Endothelial cell of umbilical vein (primary cell): Measurements from ENCODE around the gene JRKL. TPM values are rescaled to one million over a fixed set of nuclear protein-coding genes. Genes with fewer than 3 reads are reported as not detected.

Source experiments
- BruUV-seq: library from RNA; stranded (reverse); fragments of 400-500 nt; replicated peaks from 2 replicates; lab custom pipeline; 2021; lab: Mats Ljungman, UMichigan
- CTCF ChIA-PET: fragments of 300-600, 350-600 bp; sonication (Branson Sonifier 250); formaldehyde crosslinking; loops from one replicate; lab custom pipeline; 2021; ENCODE audit warnings: antibody characterized with exemption, inconsistent platforms; lab: Charles Lee
- POLR2A ChIA-PET: fragments of 300-600, 350-600 bp; sonication (Branson Sonifier 250); formaldehyde crosslinking; loops from one replicate; lab custom pipeline; 2021; ENCODE audit warnings: antibody characterized with exemption, inconsistent platforms; lab: Charles Lee
- DNase-seq: peaks from one replicate; pipeline ENCODE4 v3.0.0-alpha.2; 2011; ENCODE audit warnings: low read depth, low spot score
- FAIRE-seq: peaks from 2 replicates; lab custom pipeline; 2011; peaks lifted over from hg19 to GRCh38; lab: Jason Lieb, UNC
- H2AFZ ChIP-seq: 2 replicates; pipeline ENCODE4 v1.6.0; 2012; ENCODE audit warnings: low read depth, low read length, control low read depth, inconsistent platforms
- H3K27ac ChIP-seq: 2 replicates; pipeline ENCODE4 v1.5.1; 2011; ENCODE audit warnings: low read depth, mild to moderate bottlenecking, control low read depth, low read length, moderate library complexity; ENCODE audit not compliant: insufficient read depth
- H3K27me3 ChIP-seq, 2 experiments: 2 replicates each; pipeline versions ENCODE4 v1.6.0 to v1.6.1; 2011; ENCODE audit warnings: low read length in 2 of 2, mixed read lengths in 1 of 2; ENCODE audit not compliant: control insufficient read depth in 2 of 2, insufficient read depth in 2 of 2
- H3K36me3 ChIP-seq, 2 experiments: 2 replicates in 1 of 2; 3 replicates in 1 of 2; pipeline ENCODE4 v1.5.1; 2011; ENCODE audit warnings: low read length in 2 of 2, mild to moderate bottlenecking in 1 of 2, moderate library complexity in 1 of 2; ENCODE audit not compliant: control insufficient read depth in 2 of 2, insufficient read depth in 2 of 2; ENCODE audit errors: extremely low read depth in 1 of 2
- H3K4me1 ChIP-seq: 3 replicates; pipeline ENCODE4 v1.5.1; 2011; ENCODE audit warnings: mild to moderate bottlenecking, low read length; ENCODE audit not compliant: control insufficient read depth, insufficient read depth; ENCODE audit errors: extremely low read depth
- H3K4me2 ChIP-seq: 2 replicates; pipeline ENCODE4 v1.6.1; 2011; ENCODE audit warnings: low read length, control low read depth, mixed read lengths; ENCODE audit not compliant: insufficient read depth
- H3K4me3 ChIP-seq, 3 experiments: fragments of 200-600 bp in 1 of 3; sonication (generic), shearing (Covaris generic) in 1 of 3; replicated peaks in 1 of 3; 2 replicates each; pipeline ENCODE4 v1.5.1; 2011 to 2016; ENCODE audit warnings: control low read depth in 3 of 3, low read length in 3 of 3, mild to moderate bottlenecking in 2 of 3, inconsistent platforms in 1 of 3, low read depth in 1 of 3, moderate library complexity in 1 of 3; ENCODE audit not compliant: insufficient read depth in 1 of 3
- H3K79me2 ChIP-seq: 2 replicates; pipeline ENCODE4 v1.6.0; 2012; ENCODE audit warnings: low read length, inconsistent platforms; ENCODE audit not compliant: control insufficient read depth, insufficient read depth
- H3K9ac ChIP-seq: replicated peaks from 2 replicates; pipeline ENCODE3; 2011; ENCODE audit warnings: low read length, control low read depth; ENCODE audit not compliant: insufficient read depth; ENCODE audit errors: extremely low read depth
- H3K9me1 ChIP-seq: replicated peaks from 3 replicates; pipeline ENCODE4 v1.6.0; 2011; ENCODE audit warnings: mild to moderate bottlenecking, low read length; ENCODE audit not compliant: control insufficient read depth, insufficient read depth; ENCODE audit errors: extremely low read depth
- H3K9me3 ChIP-seq: replicated peaks from 2 replicates; pipeline ENCODE4 v1.5.1; 2012; ENCODE audit warnings: low read length, inconsistent platforms; ENCODE audit not compliant: control insufficient read depth, insufficient read depth
- H4K20me1 ChIP-seq: replicated peaks from 2 replicates; pipeline ENCODE3; 2011; ENCODE audit warnings: mild to moderate bottlenecking, low read length; ENCODE audit not compliant: control insufficient read depth, insufficient read depth; ENCODE audit errors: extremely low read depth
- CTCF ChIP-seq, 2 donors: IDR thresholded peaks; 1 replicate in 1 of 2; 2 replicates in 1 of 2; pipeline ENCODE4 v1.5.1; 2011; ENCODE audit warnings: low read length in 2 of 2, mild to moderate bottlenecking in 2 of 2, moderate library complexity in 2 of 2, control low read depth in 1 of 2, inconsistent platforms in 1 of 2, low read depth in 1 of 2; ENCODE audit not compliant: insufficient read depth in 1 of 2; ENCODE audit errors: extremely low read depth in 1 of 2
- FOS ChIP-seq: IDR thresholded peaks from 2 replicates; pipeline ENCODE4 v1.6.1; 2011; ENCODE audit warnings: mild to moderate bottlenecking, low read length, moderate library complexity, borderline replicate concordance; ENCODE audit not compliant: insufficient read depth
- GATA2 ChIP-seq: IDR thresholded peaks from 2 replicates; pipeline ENCODE4 v1.7.0; 2011; ENCODE audit warnings: low read depth, mild to moderate bottlenecking, moderate library complexity, mixed read lengths, low read length; ENCODE audit not compliant: insufficient read length, insufficient read depth
- POLR2A ChIP-seq: IDR thresholded peaks from 2 replicates; pipeline ENCODE4 v1.6.1; 2012; ENCODE audit warnings: low read depth, mild to moderate bottlenecking, control low read depth, low read length
- dilution Hi-C: fragments of 300-500 bp; cut with MboI; formaldehyde crosslinking; loops from one replicate; pipeline ENCODE4 v1.15.0; 2019; ENCODE audit warnings: low sequenced_read_pairs; ENCODE audit not compliant: extremely low pct_ligation_motif_present
- intact Hi-C: fragments of 100-400 bp; cut with micrococcal nuclease; formaldehyde crosslinking; loops from one replicate; pipeline ENCODE4 v1.10.0; 2022
- polyA plus RNA-seq, 4 experiments: library from polyadenylated mRNA; depleted of rRNA in 3 of 4; stranded (reverse) in 3 of 4; unstranded in 1 of 4; fragments of >200 nt; gene quantifications; 2 replicates each; pipeline versions ENCODE4 v1.2.1 to v1.2.3, GENCODE V29; 2011 to 2012; ENCODE audit warnings: missing spikeins in 1 of 4
- total RNA-seq: library from RNA; stranded (reverse); gene quantifications from 2 replicates; pipeline ENCODE4 v1.2.3, GENCODE V29; 2021

Gene JRKL
- total and polyA plus RNA-seq, 2 donors (not counting 3 experiments of a cell fraction or from before 2014, with no cell fraction given), result 1.4 to 7.6 TPM

DNA sequence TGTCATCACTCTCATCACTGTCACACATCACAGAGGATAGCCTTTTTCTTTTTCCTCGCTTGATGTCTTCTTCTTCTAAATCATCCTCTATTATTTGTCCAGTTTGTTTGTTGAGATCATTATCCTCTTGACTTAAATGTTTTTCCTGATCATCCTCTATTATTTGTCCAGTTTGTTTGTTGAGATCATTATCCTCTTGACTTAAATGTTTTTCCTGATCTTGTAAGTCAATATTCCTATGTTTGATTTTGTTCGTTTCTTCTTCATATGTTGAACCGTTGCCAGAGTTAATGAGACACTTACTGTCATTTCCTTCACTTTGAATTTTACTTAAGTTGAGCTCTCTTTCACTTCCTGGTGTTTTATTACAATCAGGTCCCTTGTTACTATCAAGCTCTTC is 5.7 kb upstream of the JRKL start:
- Histone ChIP-seq H3K9ac (no peak overlapping the region), H3K27ac (no peak overlapping the region), H3K79me2 (peaks cover 34% of the 10 kb centered on the region), H3K4me3 (no peak overlapping the region), H4K20me1 (no peaks in the 10 kb centered on the region), H3K36me3 (peaks cover 0 to 11% of the 10 kb centered on the region in 2 experiments), H2AFZ (no peak overlapping the region), H3K27me3 (no peaks in the 10 kb centered on the region), H3K4me2 (no peak overlapping the region), H3K4me1 (peaks cover 12% of the 10 kb centered on the region), H3K9me1 (no peaks in the 10 kb centered on the region), H3K9me3 (no peaks in the 10 kb centered on the region)
- BruUV-seq, result no TSS peak
- CTCF ChIA-PET, result interaction anchor here (0.7 to 1.1 kb wide), 4 partner anchors 10 to 548 kb away, joined by 3 to 4 read pairs (median 4); partner anchors contain the start of gene MAML2
- TF ChIP-seq POLR2A (no peak), FOS (no peak), GATA2 (no peak)
- dilution Hi-C loops, result no loop called here
- POLR2A ChIA-PET, result no interaction called here
- FAIRE-seq (peak; percentile 8), DNase-seq (no peak)
- intact Hi-C loops, result no loop called here

- Histone ChIP-seq H3K9me3 (no peaks in the 10 kb centered on the region), H3K4me2 (no peak overlapping the region), H3K27ac (no peak overlapping the region), H2AFZ (no peak overlapping the region), H3K4me1 (peaks cover 12% of the 10 kb centered on the region), H3K4me3 (no peak overlapping the region), H3K9ac (no peak overlapping the region), H3K27me3 (no peaks in the 10 kb centered on the region), H3K79me2 (peaks cover 39% of the 10 kb centered on the region), H3K9me1 (no peaks in the 10 kb centered on the region), H4K20me1 (no peaks in the 10 kb centered on the region), H3K36me3 (peaks cover 0 to 11% of the 10 kb centered on the region in 2 experiments)
- TF ChIP-seq CTCF (IDR thresholded peaks at IDR 0.05; ENCODE audit: extremely low read depth in 1 of 2, insufficient read depth in 1 of 2, low read depth in 1 of 2, low read length in 2 of 2), result no peak
- TF ChIP-seq FOS, result peak; percentile 39
- ChIA-PET CTCF (no interaction called here), POLR2A (no interaction called here)
- dilution Hi-C loops, result no loop called here
- intact Hi-C loops, result no loop called here
- no peak for DNase-seq
- no peak for FAIRE-seq
- BruUV-seq, result no TSS peak
Measured at GRCh38 chr11:96385187-96385586, 4.6 kb upstream of the JRKL start.
